Prostate gland (tissue), 2 donors: ENCODE data around the gene UFC1. TPM values are rescaled to one million over a fixed set of nuclear protein-coding genes. Genes with fewer than 3 reads are reported as not detected.

Experiments
- DNase-seq: peaks from one replicate; pipeline ENCODE4 v3.0.0-alpha.2; 2019; ENCODE audit warnings: low spot score
- H3K27ac ChIP-seq, 2 donors: fragments of 200-600 bp; sonication (generic); 2 replicates each; pipeline ENCODE4 v1.5.1; 2017 to 2019
- H3K27me3 ChIP-seq: fragments of 200-600 bp; sonication (generic); replicated peaks from 2 replicates; pipeline ENCODE4 v1.5.1; 2019; ENCODE audit not compliant: insufficient read depth
- H3K36me3 ChIP-seq, 2 donors: fragments of 200-600 bp; sonication (generic); 1 replicate in 1 of 2; 2 replicates in 1 of 2; pipeline versions ENCODE4 v1.5.1 to v1.8.1; 2017 to 2019
- H3K4me1 ChIP-seq: fragments of 200-600 bp; sonication (generic); replicated peaks from 2 replicates; pipeline ENCODE4 v1.5.1; 2019
- H3K4me3 ChIP-seq, 2 donors: fragments of 200-600 bp; sonication (generic); 2 replicates each; pipeline ENCODE4 v1.5.1; 2017 to 2019
- H3K9me3 ChIP-seq: fragments of 200-600 bp; sonication (generic); 2 replicates; pipeline ENCODE4 v1.5.1; 2017
- POLR2A ChIP-seq: fragments of 450-650 bp; IDR thresholded peaks from one replicate; pipeline ENCODE4 v1.6.1; 2016; ENCODE audit warnings: antibody characterized with exemption, mild to moderate bottlenecking
- POLR2AphosphoS5 ChIP-seq: sonication (generic); formaldehyde crosslinking; IDR thresholded peaks from one replicate; pipeline ENCODE4 v1.6.1; 2017; ENCODE audit warnings: antibody characterized with exemption
- WGBS: methylation state at CpG from one replicate; pipeline ENCODE4 v1.1.5; 2018; 5-methylcytosine and 5-hydroxymethylcytosine counted together
- intact Hi-C: fragments of 100-400 bp; cut with DNase I; formaldehyde crosslinking; loops from one replicate; pipeline ENCODE4 v1.14.2; 2022
- total RNA-seq, 2 donors: library from RNA; depleted of rRNA; stranded (reverse); fragments of >200 nt; gene quantifications; one replicate each; pipeline ENCODE4 v1.1.0, GENCODE V29; 2016
- TF ChIP-seq, protein P1 (sequence below), 4 experiments: fragments of 200-600 bp in 2 of 4; fragments of 450-650 bp in 2 of 4; sonication (generic) in 2 of 4; IDR thresholded peaks; 1 replicate in 3 of 4; 2 replicates in 1 of 4; pipeline ENCODE4 v1.5.1; 2016 to 2019; ENCODE audit warnings: antibody characterized with exemption in 4 of 4, mild to moderate bottlenecking in 2 of 4, moderate library complexity in 2 of 4

Gene UFC1
- total RNA-seq, 2 donors from 2014 or later: 71.3 to 72.8 TPM

DNA sequence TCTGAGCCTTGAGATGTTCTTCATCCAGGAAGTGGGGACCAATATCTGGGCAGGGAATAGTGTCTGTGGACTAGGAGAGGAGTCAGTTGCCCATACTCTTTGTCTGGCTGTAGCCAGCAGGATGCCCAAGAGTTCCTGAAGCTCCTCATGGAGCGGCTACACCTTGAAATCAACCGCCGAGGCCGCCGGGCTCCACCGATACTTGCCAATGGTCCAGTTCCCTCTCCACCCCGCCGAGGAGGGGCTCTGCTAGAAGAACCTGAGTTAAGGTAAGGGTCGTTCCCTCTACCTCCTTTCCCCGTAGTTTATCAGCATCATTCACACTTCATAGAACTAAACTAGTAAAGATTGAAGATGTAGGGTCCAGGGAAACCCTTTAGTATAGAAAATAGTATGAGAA lies 9.0 kb downstream of the UFC1 start:
- TF ChIP-seq POLR2A (no peak), POLR2AphosphoS5 (no peak)
- TF ChIP-seq, protein P1, sequence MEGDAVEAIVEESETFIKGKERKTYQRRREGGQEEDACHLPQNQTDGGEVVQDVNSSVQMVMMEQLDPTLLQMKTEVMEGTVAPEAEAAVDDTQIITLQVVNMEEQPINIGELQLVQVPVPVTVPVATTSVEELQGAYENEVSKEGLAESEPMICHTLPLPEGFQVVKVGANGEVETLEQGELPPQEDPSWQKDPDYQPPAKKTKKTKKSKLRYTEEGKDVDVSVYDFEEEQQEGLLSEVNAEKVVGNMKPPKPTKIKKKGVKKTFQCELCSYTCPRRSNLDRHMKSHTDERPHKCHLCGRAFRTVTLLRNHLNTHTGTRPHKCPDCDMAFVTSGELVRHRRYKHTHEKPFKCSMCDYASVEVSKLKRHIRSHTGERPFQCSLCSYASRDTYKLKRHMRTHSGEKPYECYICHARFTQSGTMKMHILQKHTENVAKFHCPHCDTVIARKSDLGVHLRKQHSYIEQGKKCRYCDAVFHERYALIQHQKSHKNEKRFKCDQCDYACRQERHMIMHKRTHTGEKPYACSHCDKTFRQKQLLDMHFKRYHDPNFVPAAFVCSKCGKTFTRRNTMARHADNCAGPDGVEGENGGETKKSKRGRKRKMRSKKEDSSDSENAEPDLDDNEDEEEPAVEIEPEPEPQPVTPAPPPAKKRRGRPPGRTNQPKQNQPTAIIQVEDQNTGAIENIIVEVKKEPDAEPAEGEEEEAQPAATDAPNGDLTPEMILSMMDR (IDR thresholded peaks at IDR 0.05): no peak
- no peak for DNase-seq
- Histone ChIP-seq H3K4me1 (peaks cover 2% of the 10 kb centered on the region), H3K27ac (no peak overlapping the region), H3K27me3 (no peaks in the 10 kb centered on the region), H3K36me3 (no peaks in the 10 kb centered on the region), H3K9me3 (no peaks in the 10 kb centered on the region), H3K4me3 (no peak overlapping the region)
- 92% methylated on average over 10 of the region's 10 CpGs for WGBS
- intact Hi-C loops: no loop called here

DNA sequence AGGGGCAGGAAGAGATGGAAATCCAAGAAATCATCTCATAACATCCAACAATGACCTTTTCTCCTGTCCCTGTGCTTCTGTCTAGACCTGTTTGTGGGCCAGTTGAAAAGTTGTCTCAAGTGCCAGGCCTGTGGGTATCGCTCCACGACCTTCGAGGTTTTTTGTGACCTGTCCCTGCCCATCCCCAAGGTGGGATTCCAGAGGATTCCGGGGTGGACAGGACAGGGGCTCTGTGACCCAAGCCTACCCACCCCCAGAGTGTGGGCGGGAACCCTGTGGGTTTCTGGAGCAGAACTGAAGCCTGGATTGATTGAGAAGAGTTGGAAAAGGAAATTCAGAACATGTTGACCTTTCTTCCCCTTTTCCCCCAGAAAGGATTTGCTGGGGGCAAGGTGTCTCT lies 10.0 kb downstream of the UFC1 start:
- Histone ChIP-seq H3K4me1 (peaks cover 2% of the 10 kb centered on the region), H3K36me3 (no peaks in the 10 kb centered on the region), H3K4me3 (no peak overlapping the region), H3K27ac (no peak overlapping the region), H3K9me3 (no peaks in the 10 kb centered on the region), H3K27me3 (no peaks in the 10 kb centered on the region)
- TF ChIP-seq, protein P1 (IDR thresholded peaks at IDR 0.05): no peak
- TF ChIP-seq POLR2A: no peak
- no peak for TF ChIP-seq POLR2AphosphoS5
- DNase-seq: no peak
- 86% methylated on average over 5 of the region's 5 CpGs for WGBS
- intact Hi-C loops: no loop called here

DNA sequence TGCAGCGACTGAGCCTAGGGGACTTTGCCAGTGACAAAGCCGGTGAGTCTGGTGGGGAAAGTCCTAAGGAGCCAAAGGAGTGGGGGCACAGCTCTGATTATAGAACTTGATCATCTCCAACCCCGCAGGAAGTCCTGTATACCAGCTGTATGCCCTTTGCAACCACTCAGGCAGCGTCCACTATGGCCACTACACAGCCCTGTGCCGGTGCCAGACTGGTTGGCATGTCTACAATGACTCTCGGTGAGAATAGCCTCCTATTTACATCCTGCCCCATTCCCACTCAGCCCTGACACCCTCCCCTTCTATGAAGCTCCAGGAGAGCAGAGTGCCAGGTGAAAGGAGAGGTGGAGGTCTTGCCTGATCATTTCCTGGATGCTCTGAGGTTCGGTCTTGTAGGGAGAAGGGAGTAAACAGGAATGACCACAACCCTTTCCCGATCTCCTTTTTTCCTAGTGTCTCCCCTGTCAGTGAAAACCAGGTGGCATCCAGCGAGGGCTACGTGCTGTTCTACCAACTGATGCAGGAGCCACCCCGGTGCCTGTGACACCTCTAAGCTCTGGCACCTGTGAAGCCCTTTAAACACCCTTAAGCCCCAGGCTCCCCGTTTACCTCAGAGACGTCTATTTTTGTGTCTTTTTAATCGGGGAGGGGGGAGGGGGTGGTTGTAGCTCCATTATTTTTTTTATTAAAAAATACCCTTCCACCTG lies 11.3 kb downstream of the UFC1 start:
- Histone ChIP-seq H3K9me3 (no peaks in the 10 kb centered on the region), H3K4me3 (peak overlapping the region; percentile 53 to 61), H3K4me1 (peaks cover 2% of the 10 kb centered on the region), H3K27me3 (no peaks in the 10 kb centered on the region), H3K36me3 (no peaks in the 10 kb centered on the region), H3K27ac (peak overlapping the region; percentile 89 to 90)
- no peak for DNase-seq
- TF ChIP-seq POLR2AphosphoS5: no peak
- TF ChIP-seq, protein P1 (IDR thresholded peaks at IDR 0.05): no peak
- TF ChIP-seq POLR2A: no peak
- intact Hi-C loops: no loop called here
- 54% methylated on average over 14 of the region's 14 CpGs for WGBS

DNA sequence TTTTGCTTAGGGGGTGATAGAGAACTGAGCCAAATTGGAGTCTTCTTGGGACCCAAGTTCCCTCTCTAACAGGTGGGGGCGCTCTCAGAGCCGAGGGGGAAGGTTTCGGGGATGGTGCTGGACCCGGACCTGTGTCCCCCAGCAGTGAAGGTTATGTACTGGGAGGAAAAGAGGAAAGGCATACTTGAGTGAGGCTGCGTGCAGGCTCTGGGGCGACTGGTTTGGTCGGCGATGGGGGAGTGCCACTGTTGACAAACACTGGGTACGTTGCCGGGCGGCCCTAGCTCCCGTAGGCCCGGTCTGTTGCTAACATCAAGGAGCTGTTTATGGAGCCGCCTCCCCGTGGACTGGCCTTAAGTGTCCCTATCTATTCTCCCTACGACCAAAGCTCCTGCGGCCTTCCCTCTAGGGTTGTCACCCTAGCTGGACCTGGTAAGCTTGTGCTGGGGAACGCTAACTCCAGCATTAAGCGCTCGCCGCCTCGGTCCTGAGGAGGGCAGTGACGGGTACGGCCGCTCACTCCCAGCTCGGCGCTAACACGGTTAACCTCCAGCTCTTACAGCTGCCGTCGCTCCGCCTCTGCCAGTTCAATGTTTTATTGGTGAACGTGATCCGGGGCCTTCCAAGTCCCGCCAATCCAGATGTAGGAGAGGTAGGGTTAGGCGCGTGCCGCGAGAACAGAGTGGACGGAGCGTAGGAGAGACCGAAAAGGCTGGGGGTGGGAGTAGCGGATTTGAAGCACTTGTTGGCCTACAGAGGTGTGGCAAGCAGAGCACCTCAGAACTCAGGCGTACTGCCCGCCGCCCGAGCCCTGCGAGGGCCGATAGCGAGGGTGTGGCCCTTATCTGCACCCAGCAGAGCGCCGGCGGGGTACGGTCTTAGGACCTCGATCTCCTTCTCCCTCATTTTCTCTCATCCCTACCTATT lies 12.2 kb downstream of the UFC1 start, which contains the start of gene PPOX:
PPOX (plus strand) TSS at position 685 of the 927 bp plus-strand sequence. CDS start 422 bp downstream, outside the sequence.
- H3K4me3 ChIP-seq: peak within 1 kb of the TSS; percentile 53 to 61
- DNase-seq: peak; percentile 97
- no peaks in the 10 kb centered on the region for H3K9me3 ChIP-seq
- H3K36me3 ChIP-seq: peaks cover 0 to 6% of the 10 kb centered on the region in 2 donors
- H3K4me1 ChIP-seq: peaks cover 2% of the 10 kb centered on the region
- TF ChIP-seq POLR2AphosphoS5 (peak; percentile 97), POLR2A (peak; percentile 38)
- TF ChIP-seq, protein P1 (IDR thresholded peaks at IDR 0.05): peak in 2 of 4 experiments; percentile 34 to 44
- under 1% methylated on average over 54 of the region's 54 CpGs for WGBS
- intact Hi-C loops: no loop called here
- H3K27me3 ChIP-seq: no peaks in the 10 kb centered on the region
- peak within 1 kb of the TSS; percentile 89 to 90 for H3K27ac ChIP-seq
